ENCODE results near the gene RUFY1.
"Not testable (repeated sequence)": the region's sequence is repeated elsewhere in the genome, so short reads cannot be mapped to it uniquely, and the experiment has no call there.

The RUFY1 gene

DNA sequence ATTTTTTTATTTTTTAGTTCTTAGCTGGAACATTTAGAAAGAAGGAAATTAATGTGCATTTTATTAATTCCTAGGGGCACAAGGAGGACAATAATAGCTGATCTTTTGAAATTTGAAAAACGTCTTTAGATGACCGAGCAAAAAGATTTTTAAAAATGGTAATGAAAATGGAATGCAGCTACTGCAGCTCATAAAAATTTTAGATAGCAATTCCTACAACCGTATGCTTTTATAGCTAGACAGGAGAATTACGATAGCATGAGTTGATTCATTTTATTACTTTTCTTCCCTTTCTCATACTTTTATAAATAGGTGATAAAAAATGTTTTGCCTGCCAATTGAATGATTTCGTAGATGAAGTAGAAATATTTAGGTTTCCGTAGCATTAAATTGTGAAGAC lies 13.7 kb upstream of the RUFY1 start:
- 87% methylated on average over 4 of the region's 6 CpGs for WGBS
- no peak for DNase-seq
- no peaks in the 10 kb centered on the region for H3K79me1 ChIP-seq (replicated peaks; ENCODE audit: low read length, poor library complexity, severe bottlenecking)

GRCh38 chr5:179542170-179542569 lies 8.2 kb upstream of the RUFY1 start:
- Histone ChIP-seq H2BK15ac (ENCODE audit: low read depth, poor library complexity, severe bottlenecking) (no peak overlapping the region), H2BK120ac (ENCODE audit: low read depth, low read length) (no peak overlapping the region), H3K18ac (ENCODE audit: low read depth in 1 of 2, low read length in 2 of 2) (no peak overlapping the region), H3K4me3 (ENCODE audit: insufficient read depth in 1 of 2, low read depth in 1 of 2, low read length in 2 of 2) (no peak overlapping the region), H2BK5ac (ENCODE audit: low read depth, low read length, poor library complexity, severe bottlenecking) (no peak overlapping the region), H3K14ac (ENCODE audit: low read length in 2 of 2) (no peak overlapping the region), H4K8ac (ENCODE audit: low read length) (no peak overlapping the region), H3K9me3 (ENCODE audit: control insufficient read depth, low read length) (no peaks in the 10 kb centered on the region), H3K4me2 (ENCODE audit: low read length, poor library complexity, severe bottlenecking) (no peak overlapping the region), H3K36me3 (ENCODE audit: control insufficient read depth in 1 of 2, insufficient read depth in 2 of 2, low read depth in 1 of 2, low read length in 2 of 2) (no peaks in the 10 kb centered on the region), H2AK5ac (ENCODE audit: low read length, severe bottlenecking) (no peak overlapping the region), H3K4ac (ENCODE audit: low read depth in 1 of 2, low read length in 2 of 2) (no peak overlapping the region), H3K23ac (ENCODE audit: low read length in 2 of 2) (no peak overlapping the region), H3K4me1 (ENCODE audit: control insufficient read depth, insufficient read depth, low read depth, low read length) (peaks cover 3% of the 10 kb centered on the region), H2BK12ac (ENCODE audit: low read length in 2 of 2) (no peak overlapping the region), H3K27me3 (ENCODE audit: control insufficient read depth in 1 of 2, insufficient read depth in 1 of 2, low read length in 2 of 2) (no peaks in the 10 kb centered on the region), H2AFZ (ENCODE audit: low read depth, low read length) (no peak overlapping the region), H3K9ac (ENCODE audit: low read length) (no peak overlapping the region), H4K91ac (ENCODE audit: low read length) (no peak overlapping the region), H3K79me1 (replicated peaks; ENCODE audit: low read length, poor library complexity, severe bottlenecking) (no peaks in the 10 kb centered on the region), H3K27ac (ENCODE audit: low read length, poor library complexity, severe bottlenecking) (no peak overlapping the region)
- DNase-seq = no peak
- 86% methylated on average over 7 of the region's 7 CpGs for WGBS

More for the DNA sequence above, 13.7 kb upstream of the RUFY1 start:
- Histone ChIP-seq H4K91ac (ENCODE audit: low read length) (no peak overlapping the region), H2AK5ac (ENCODE audit: low read length, severe bottlenecking) (no peak overlapping the region), H2AFZ (ENCODE audit: low read depth, low read length) (no peak overlapping the region), H3K4me2 (ENCODE audit: low read length, poor library complexity, severe bottlenecking) (no peak overlapping the region), H2BK15ac (ENCODE audit: low read depth, poor library complexity, severe bottlenecking) (no peak overlapping the region), H3K23ac (ENCODE audit: low read length in 2 of 2) (no peak overlapping the region), H3K14ac (ENCODE audit: low read length in 2 of 2) (no peak overlapping the region), H3K27me3 (ENCODE audit: control insufficient read depth in 1 of 2, insufficient read depth in 1 of 2, low read length in 2 of 2) (no peaks in the 10 kb centered on the region), H4K8ac (ENCODE audit: low read length) (no peak overlapping the region), H2BK5ac (ENCODE audit: low read depth, low read length, poor library complexity, severe bottlenecking) (no peak overlapping the region), H3K36me3 (ENCODE audit: control insufficient read depth in 1 of 2, insufficient read depth in 2 of 2, low read depth in 1 of 2, low read length in 2 of 2) (no peaks in the 10 kb centered on the region), H3K9me3 (ENCODE audit: control insufficient read depth, low read length) (no peaks in the 10 kb centered on the region), H3K9ac (ENCODE audit: low read length) (no peak overlapping the region), H3K4me1 (ENCODE audit: control insufficient read depth, insufficient read depth, low read depth, low read length) (peaks cover 3% of the 10 kb centered on the region), H2BK120ac (ENCODE audit: low read depth, low read length) (no peak overlapping the region), H3K4ac (ENCODE audit: low read depth in 1 of 2, low read length in 2 of 2) (no peak overlapping the region), H3K18ac (ENCODE audit: low read depth in 1 of 2, low read length in 2 of 2) (no peak overlapping the region), H3K27ac (ENCODE audit: low read length, poor library complexity, severe bottlenecking) (no peak overlapping the region), H2BK12ac (ENCODE audit: low read length in 2 of 2) (no peak overlapping the region), H3K4me3 (ENCODE audit: insufficient read depth in 1 of 2, low read depth in 1 of 2, low read length in 2 of 2) (no peak overlapping the region)

GRCh38 chr5:179543275-179543674 lies 7.1 kb upstream of the RUFY1 start:
- H3K79me1 ChIP-seq (replicated peaks; ENCODE audit: low read length, poor library complexity, severe bottlenecking); H3K9me3 ChIP-seq (ENCODE audit: control insufficient read depth, low read length); H2BK12ac ChIP-seq (ENCODE audit: low read length in 2 of 2); H3K4me1 ChIP-seq (ENCODE audit: control insufficient read depth, insufficient read depth, low read depth, low read length); DNase-seq; H3K14ac ChIP-seq (ENCODE audit: low read length in 2 of 2); H2BK120ac ChIP-seq (ENCODE audit: low read depth, low read length); H3K4me3 ChIP-seq (ENCODE audit: insufficient read depth in 1 of 2, low read depth in 1 of 2, low read length in 2 of 2); H3K27me3 ChIP-seq (ENCODE audit: control insufficient read depth in 1 of 2, insufficient read depth in 1 of 2, low read length in 2 of 2); H3K9ac ChIP-seq (ENCODE audit: low read length); H2AK5ac ChIP-seq (ENCODE audit: low read length, severe bottlenecking); H2BK15ac ChIP-seq (ENCODE audit: low read depth, poor library complexity, severe bottlenecking); H4K91ac ChIP-seq (ENCODE audit: low read length); H3K4me2 ChIP-seq (ENCODE audit: low read length, poor library complexity, severe bottlenecking); H3K23ac ChIP-seq (ENCODE audit: low read length in 2 of 2); H2BK5ac ChIP-seq (ENCODE audit: low read depth, low read length, poor library complexity, severe bottlenecking); H3K4ac ChIP-seq (ENCODE audit: low read depth in 1 of 2, low read length in 2 of 2); H3K36me3 ChIP-seq (ENCODE audit: control insufficient read depth in 1 of 2, insufficient read depth in 2 of 2, low read depth in 1 of 2, low read length in 2 of 2); H3K27ac ChIP-seq (ENCODE audit: low read length, poor library complexity, severe bottlenecking); H3K18ac ChIP-seq (ENCODE audit: low read depth in 1 of 2, low read length in 2 of 2); H2AFZ ChIP-seq (ENCODE audit: low read depth, low read length); H4K8ac ChIP-seq (ENCODE audit: low read length): not testable (repeated sequence)
- 95% methylated on average over 15 of the region's 15 CpGs for WGBS

- Histone ChIP-seq H3K79me1 (replicated peaks; ENCODE audit: low read length, poor library complexity, severe bottlenecking) (peaks cover 2% of the 10 kb centered on the region), H3K27ac (ENCODE audit: low read length, poor library complexity, severe bottlenecking) (no peak overlapping the region), H3K36me3 (ENCODE audit: control insufficient read depth in 1 of 2, insufficient read depth in 2 of 2, low read depth in 1 of 2, low read length in 2 of 2) (peaks cover 4 to 6% of the 10 kb centered on the region in 2 experiments), H3K4me1 (ENCODE audit: control insufficient read depth, insufficient read depth, low read depth, low read length) (peaks cover 10% of the 10 kb centered on the region), H3K9me3 (ENCODE audit: control insufficient read depth, low read length) (no peaks in the 10 kb centered on the region), H3K4ac (ENCODE audit: low read depth in 1 of 2, low read length in 2 of 2) (no peak overlapping the region), H2BK120ac (ENCODE audit: low read depth, low read length) (no peak overlapping the region), H2BK15ac (ENCODE audit: low read depth, poor library complexity, severe bottlenecking) (no peak overlapping the region), H2AFZ (ENCODE audit: low read depth, low read length) (no peak overlapping the region), H2BK5ac (ENCODE audit: low read depth, low read length, poor library complexity, severe bottlenecking) (no peak overlapping the region), H3K23ac (ENCODE audit: low read length in 2 of 2) (no peak overlapping the region), H2AK5ac (ENCODE audit: low read length, severe bottlenecking) (no peak overlapping the region), H4K8ac (ENCODE audit: low read length) (no peak overlapping the region), H4K91ac (ENCODE audit: low read length) (no peak overlapping the region), H3K4me3 (ENCODE audit: insufficient read depth in 1 of 2, low read depth in 1 of 2, low read length in 2 of 2) (no peak overlapping the region), H2BK12ac (ENCODE audit: low read length in 2 of 2) (no peak overlapping the region), H3K18ac (ENCODE audit: low read depth in 1 of 2, low read length in 2 of 2) (no peak overlapping the region), H3K9ac (ENCODE audit: low read length) (no peak overlapping the region), H3K27me3 (ENCODE audit: control insufficient read depth in 1 of 2, insufficient read depth in 1 of 2, low read length in 2 of 2) (no peaks in the 10 kb centered on the region), H3K14ac (ENCODE audit: low read length in 2 of 2) (no peak overlapping the region), H3K4me2 (ENCODE audit: low read length, poor library complexity, severe bottlenecking) (no peak overlapping the region)
- WGBS = 100% methylated on average over 3 of the region's 4 CpGs
- no peak for DNase-seq
Measured at GRCh38 chr5:179553006-179553405, 2.7 kb downstream of the RUFY1 start.
